C4-2B (cell line): Measurements from ENCODE around the gene SP110.

Experiments
- CTCF ChIP-seq: fragments of 450-650 bp; conservative IDR thresholded peaks from 2 replicates; pipeline ENCODE4 v1.5.1; 2017; ENCODE audit warnings: mild to moderate bottlenecking
- ZFX ChIP-seq: fragments of 450-650 bp; IDR thresholded peaks from 2 replicates; pipeline ENCODE4 v1.6.1; 2017

GRCh38 chr2:230184727-230185578, 34.8 kb downstream of the SP110 start:
- no peak for TF ChIP-seq CTCF
- no peak for TF ChIP-seq ZFX
